ENCODE measurements around the gene R3HDM4.
A peak's percentile ranks its signal among the peaks of the same experiment; 100 is the strongest.

The R3HDM4 gene

DNA sequence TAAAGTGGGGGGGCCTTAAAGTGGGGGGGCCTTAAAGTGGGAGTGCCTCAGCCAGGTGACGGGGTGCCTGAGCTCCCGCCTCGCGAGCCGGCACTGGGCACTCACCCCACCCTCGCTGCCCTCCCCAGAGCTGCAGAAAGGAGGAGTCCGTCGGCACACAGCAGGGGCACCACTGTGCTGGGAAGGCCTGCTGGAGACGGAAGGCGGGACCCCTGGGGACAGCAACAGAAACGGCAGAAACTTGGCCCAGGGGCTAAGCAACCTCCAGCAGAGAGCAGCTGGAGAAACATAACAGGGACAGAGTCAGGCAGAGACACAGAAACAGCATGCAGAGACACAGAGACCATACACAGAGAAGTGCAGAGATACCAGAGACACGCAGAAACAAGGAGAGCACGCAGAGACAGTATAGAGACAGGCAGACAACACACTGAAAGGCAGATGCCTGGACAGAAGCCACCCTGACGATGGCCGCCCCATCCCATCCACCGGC, 45.7 kb downstream of the R3HDM4 start:
- DNase-seq (ENCODE audit: low read depth): no peak
- TF ChIP-seq, protein P1, sequence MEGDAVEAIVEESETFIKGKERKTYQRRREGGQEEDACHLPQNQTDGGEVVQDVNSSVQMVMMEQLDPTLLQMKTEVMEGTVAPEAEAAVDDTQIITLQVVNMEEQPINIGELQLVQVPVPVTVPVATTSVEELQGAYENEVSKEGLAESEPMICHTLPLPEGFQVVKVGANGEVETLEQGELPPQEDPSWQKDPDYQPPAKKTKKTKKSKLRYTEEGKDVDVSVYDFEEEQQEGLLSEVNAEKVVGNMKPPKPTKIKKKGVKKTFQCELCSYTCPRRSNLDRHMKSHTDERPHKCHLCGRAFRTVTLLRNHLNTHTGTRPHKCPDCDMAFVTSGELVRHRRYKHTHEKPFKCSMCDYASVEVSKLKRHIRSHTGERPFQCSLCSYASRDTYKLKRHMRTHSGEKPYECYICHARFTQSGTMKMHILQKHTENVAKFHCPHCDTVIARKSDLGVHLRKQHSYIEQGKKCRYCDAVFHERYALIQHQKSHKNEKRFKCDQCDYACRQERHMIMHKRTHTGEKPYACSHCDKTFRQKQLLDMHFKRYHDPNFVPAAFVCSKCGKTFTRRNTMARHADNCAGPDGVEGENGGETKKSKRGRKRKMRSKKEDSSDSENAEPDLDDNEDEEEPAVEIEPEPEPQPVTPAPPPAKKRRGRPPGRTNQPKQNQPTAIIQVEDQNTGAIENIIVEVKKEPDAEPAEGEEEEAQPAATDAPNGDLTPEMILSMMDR (conservative IDR thresholded peaks at IDR 0.05; ENCODE audit: control insufficient read depth, insufficient read depth, low read depth, low read length): no peak
- H3K4me3 ChIP-seq (ENCODE audit: control insufficient read depth, low read depth, low read length): no peak overlapping the region

DNA sequence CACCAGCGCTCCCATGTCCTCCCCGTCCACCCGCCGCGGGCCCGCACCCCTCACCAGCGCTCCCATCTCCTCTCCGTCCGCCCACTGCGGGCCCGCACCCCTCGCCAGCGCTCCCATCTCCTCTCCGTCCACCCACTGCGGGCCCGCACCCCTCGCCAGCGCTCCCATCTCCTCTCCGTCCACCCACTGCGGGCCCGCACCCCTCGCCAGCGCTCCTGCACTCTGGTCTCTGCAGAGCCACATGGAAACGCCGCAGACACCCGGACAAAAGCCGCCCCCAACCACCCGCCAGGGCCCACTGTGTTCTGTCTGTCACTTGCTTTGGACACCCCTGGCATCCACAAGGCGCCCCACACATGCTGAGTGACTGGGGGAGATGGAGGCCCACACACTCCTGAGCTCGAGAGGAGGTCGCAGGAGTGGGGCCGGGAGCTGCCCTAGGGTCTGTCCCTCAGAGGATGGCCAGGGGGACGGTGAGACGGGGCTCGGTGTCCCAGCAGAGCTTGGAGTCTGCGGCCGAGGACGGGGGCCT, 46.2 kb downstream of the R3HDM4 start:
- TF ChIP-seq, protein P1 (conservative IDR thresholded peaks at IDR 0.05; ENCODE audit: control insufficient read depth, insufficient read depth, low read depth, low read length): no peak
- no peak for DNase-seq (ENCODE audit: low read depth)

DNA sequence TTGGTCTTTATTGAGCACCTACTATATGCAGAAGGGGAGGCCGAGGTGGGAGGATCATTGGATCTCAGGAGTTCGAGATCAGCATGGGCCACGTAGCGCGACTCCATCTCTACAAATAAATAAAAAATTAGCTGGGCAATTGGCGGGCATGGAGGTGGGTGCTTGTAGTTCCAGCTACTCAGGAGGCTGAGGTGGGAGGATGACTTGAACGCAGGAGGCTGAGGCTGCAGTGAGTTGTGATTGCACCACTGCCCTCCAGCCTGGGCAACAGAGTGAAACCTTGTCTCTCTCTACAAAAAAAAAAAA, 49.8 kb downstream of the R3HDM4 start:
- TF ChIP-seq, protein P1 (conservative IDR thresholded peaks at IDR 0.05; ENCODE audit: control insufficient read depth, insufficient read depth, low read depth, low read length): no peak
- H3K4me3 ChIP-seq (ENCODE audit: control insufficient read depth, low read depth, low read length): no peak overlapping the region
- no peak for DNase-seq (ENCODE audit: low read depth)

More for the DNA sequence above, 46.2 kb downstream of the R3HDM4 start:
- no peak overlapping the region for H3K4me3 ChIP-seq (ENCODE audit: control insufficient read depth, low read depth, low read length)

DNA sequence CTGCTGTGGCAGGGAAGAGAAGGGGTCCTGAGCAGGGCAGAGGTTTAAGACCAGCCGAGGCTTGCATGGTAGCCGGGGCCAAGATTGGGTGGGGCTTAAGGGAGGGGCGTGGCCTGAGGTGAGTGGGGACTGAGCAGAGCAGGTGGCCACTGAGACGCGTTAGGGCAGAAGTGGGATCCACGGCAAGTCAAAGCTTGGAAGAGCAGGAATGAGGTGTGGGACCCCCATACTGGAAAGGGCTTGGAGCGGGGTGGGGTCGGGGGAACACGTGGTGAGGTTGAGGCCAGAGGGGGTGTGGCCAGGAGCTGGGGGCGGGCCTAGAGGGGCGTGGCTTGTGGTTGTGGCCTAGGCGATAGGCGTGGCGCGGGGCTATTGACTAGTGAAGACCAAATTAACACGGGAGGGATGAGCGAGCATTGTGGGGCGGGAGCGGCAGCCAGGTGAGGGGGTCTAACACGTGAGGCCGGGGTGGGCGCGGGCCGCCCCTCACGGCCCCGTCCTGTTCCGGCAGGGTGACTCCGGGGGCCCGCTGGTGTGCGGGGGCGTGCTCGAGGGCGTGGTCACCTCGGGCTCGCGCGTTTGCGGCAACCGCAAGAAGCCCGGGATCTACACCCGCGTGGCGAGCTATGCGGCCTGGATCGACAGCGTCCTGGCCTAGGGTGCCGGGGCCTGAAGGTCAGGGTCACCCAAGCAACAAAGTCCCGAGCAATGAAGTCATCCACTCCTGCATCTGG, 50.3 kb downstream of the R3HDM4 start:
- no peak overlapping the region for H3K4me3 ChIP-seq (ENCODE audit: control insufficient read depth, low read depth, low read length)
- DNase-seq (ENCODE audit: low read depth): peak; percentile 33
- TF ChIP-seq, protein P1 (conservative IDR thresholded peaks at IDR 0.05; ENCODE audit: control insufficient read depth, insufficient read depth, low read depth, low read length): no peak

DNA sequence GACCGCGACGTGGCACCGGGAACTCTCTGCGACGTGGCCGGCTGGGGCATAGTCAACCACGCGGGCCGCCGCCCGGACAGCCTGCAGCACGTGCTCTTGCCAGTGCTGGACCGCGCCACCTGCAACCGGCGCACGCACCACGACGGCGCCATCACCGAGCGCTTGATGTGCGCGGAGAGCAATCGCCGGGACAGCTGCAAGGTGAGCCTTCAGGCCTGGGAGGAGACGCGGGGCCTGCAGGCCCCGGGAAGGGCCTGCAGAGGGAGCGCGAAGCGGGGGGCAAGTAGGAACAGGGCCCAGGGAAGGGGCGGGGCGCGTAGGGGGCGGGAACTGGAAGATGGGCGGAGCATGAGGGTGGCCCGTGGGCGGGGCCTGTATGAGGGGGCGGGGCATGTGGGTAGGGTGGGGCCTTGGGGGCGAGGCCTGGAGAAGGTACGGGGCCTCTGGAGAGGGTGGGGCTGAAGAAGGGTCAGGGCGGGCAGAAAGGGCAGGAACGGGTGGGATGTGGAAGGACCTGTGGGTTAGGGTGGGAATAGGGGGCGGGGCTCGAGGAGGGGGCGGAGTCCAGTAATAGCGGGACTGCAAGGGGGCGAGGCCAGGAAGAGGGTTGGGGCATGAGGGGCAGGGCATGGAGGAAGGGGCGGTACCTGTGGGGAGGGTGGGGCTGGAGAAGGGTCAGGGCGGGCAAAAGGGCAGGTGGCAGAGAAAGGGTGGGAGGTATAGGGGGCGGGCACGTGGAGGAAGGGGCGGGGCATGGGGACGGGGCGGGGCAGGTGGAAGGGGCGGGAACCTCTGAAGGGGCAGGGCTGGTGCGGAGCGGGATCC, 51.1 kb downstream of the R3HDM4 start:
- no peak for DNase-seq (ENCODE audit: low read depth)
- TF ChIP-seq, protein P1 (conservative IDR thresholded peaks at IDR 0.05; ENCODE audit: control insufficient read depth, insufficient read depth, low read depth, low read length): no peak
- H3K4me3 ChIP-seq (ENCODE audit: control insufficient read depth, low read depth, low read length): no peak overlapping the region

DNA sequence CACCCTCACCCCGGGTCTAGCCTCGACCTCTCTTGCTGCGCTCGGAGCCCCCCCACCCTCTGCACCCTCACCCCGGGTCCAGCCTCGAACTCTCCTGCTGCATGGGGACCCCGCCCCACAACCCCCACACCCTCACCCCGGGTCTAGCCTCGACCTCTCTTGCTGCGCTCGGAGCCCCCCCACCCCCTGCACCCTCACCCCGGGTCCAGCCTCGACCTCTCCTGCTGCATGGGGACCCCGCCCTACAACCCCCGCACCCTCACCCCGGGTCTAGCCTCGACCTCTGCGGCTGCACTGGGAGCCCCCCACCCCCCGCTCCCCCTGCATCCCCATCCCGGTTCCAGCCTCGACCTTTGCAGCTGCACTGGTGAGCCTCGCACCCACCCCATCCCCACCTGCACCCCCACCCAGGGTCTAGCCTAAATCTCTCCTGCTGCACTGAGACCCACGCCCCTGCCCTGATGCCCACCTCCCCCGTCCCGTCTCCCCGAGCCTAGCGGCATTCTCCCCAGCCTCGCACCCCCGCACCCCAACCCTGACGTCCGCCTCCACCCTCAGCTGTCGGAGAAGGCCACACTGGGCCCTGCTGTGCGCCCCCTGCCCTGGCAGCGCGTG, 51.8 kb downstream of the R3HDM4 start:
- no peak overlapping the region for H3K4me3 ChIP-seq (ENCODE audit: control insufficient read depth, low read depth, low read length)
- TF ChIP-seq, protein P1 (conservative IDR thresholded peaks at IDR 0.05; ENCODE audit: control insufficient read depth, insufficient read depth, low read depth, low read length): no peak
- no peak for DNase-seq (ENCODE audit: low read depth)
